Rectal smooth muscle tissue (tissue), 1 donor: ENCODE results near the gene KCNJ6.
"Not testable (repeated sequence)": the region's sequence is repeated elsewhere in the genome, so short reads cannot be mapped to it uniquely, and the experiment has no call there.

Experiments used
- H3K27ac ChIP-seq: one replicate; pipeline ENCODE4 v1.7.0; 2013; ENCODE audit warnings: low read depth, low read length, inconsistent platforms
- H3K27me3 ChIP-seq: one replicate; pipeline ENCODE4 v1.7.0; 2013; ENCODE audit warnings: low read length; ENCODE audit not compliant: control insufficient read depth, insufficient read depth
- H3K36me3 ChIP-seq: one replicate; pipeline ENCODE4 v1.7.0; 2013; ENCODE audit warnings: low read length; ENCODE audit not compliant: control insufficient read depth, insufficient read depth
- H3K4me1 ChIP-seq: one replicate; pipeline ENCODE4 v1.7.0; 2013; ENCODE audit warnings: low read length; ENCODE audit not compliant: control insufficient read depth, insufficient read depth
- H3K4me3 ChIP-seq: one replicate; pipeline ENCODE4 v1.7.0; 2013; ENCODE audit warnings: low read length
- H3K9ac ChIP-seq: one replicate; pipeline ENCODE4 v1.7.0; 2013; ENCODE audit warnings: low read length

KCNJ6 gene

GRCh38 chr21:37927711-37928110 lies 11.5 kb upstream of the KCNJ6 start:
- no peaks in the 10 kb centered on the region for H3K36me3 ChIP-seq
- no peak overlapping the region for H3K9ac ChIP-seq
- H3K4me3 ChIP-seq: no peak overlapping the region
- H3K27ac ChIP-seq: no peak overlapping the region
- H3K4me1 ChIP-seq: no peaks in the 10 kb centered on the region
- H3K27me3 ChIP-seq: no peaks in the 10 kb centered on the region

GRCh38 chr21:37921091-37921490 lies 4.8 kb upstream of the KCNJ6 start:
- H3K36me3 ChIP-seq: no peaks in the 10 kb centered on the region
- H3K27ac ChIP-seq: no peak overlapping the region
- no peaks in the 10 kb centered on the region for H3K4me1 ChIP-seq
- H3K4me3 ChIP-seq: no peak overlapping the region
- H3K27me3 ChIP-seq: peaks cover 9% of the 10 kb centered on the region
- H3K9ac ChIP-seq: no peak overlapping the region

- not testable (repeated sequence) for H3K4me3 ChIP-seq, H3K27ac ChIP-seq, H3K36me3 ChIP-seq, H3K9ac ChIP-seq, H3K4me1 ChIP-seq
- H3K27me3 ChIP-seq: peaks cover 16% of the 10 kb centered on the region
These were observed 4.0 kb upstream of the KCNJ6 start for GRCh38 chr21:37920302-37920701.

GRCh38 chr21:37917612-37918011 lies 1.4 kb upstream of the KCNJ6 start:
- Histone ChIP-seq H3K36me3 (no peaks in the 10 kb centered on the region), H3K27ac (no peak overlapping the region), H3K9ac (no peak overlapping the region), H3K27me3 (peaks cover 29% of the 10 kb centered on the region), H3K4me3 (no peak overlapping the region), H3K4me1 (no peaks in the 10 kb centered on the region)

GRCh38 chr21:37915941-37916309 lies 332 bp downstream of the KCNJ6 start:
- Histone ChIP-seq H3K9ac (no peak overlapping the region), H3K36me3 (no peaks in the 10 kb centered on the region), H3K27ac (no peak overlapping the region), H3K27me3 (peaks cover 29% of the 10 kb centered on the region), H3K4me3 (no peak overlapping the region), H3K4me1 (no peaks in the 10 kb centered on the region)

- H3K4me3 ChIP-seq: no peak overlapping the region
- H3K36me3 ChIP-seq: no peaks in the 10 kb centered on the region
- H3K27ac ChIP-seq: no peak overlapping the region
- H3K4me1 ChIP-seq: no peaks in the 10 kb centered on the region
- peaks cover 29% of the 10 kb centered on the region for H3K27me3 ChIP-seq
- no peak overlapping the region for H3K9ac ChIP-seq
These were observed 753 bp downstream of the KCNJ6 start for GRCh38 chr21:37915497-37915911.

- no peaks in the 10 kb centered on the region for H3K36me3 ChIP-seq
- no peak overlapping the region for H3K4me3 ChIP-seq
- H3K9ac ChIP-seq: no peak overlapping the region
- H3K27ac ChIP-seq: no peak overlapping the region
- H3K27me3 ChIP-seq: peaks cover 29% of the 10 kb centered on the region
- no peaks in the 10 kb centered on the region for H3K4me1 ChIP-seq
These were observed 3.6 kb downstream of the KCNJ6 start for GRCh38 chr21:37912616-37913015.

- Histone ChIP-seq H3K36me3 (no peaks in the 10 kb centered on the region), H3K27ac (no peak overlapping the region), H3K4me1 (no peaks in the 10 kb centered on the region), H3K9ac (no peak overlapping the region), H3K4me3 (no peak overlapping the region), H3K27me3 (peaks cover 10% of the 10 kb centered on the region)
These were observed 6.3 kb downstream of the KCNJ6 start for GRCh38 chr21:37909936-37910335.

GRCh38 chr21:37908691-37909090 lies 7.6 kb downstream of the KCNJ6 start:
- Histone ChIP-seq H3K4me1 (no peaks in the 10 kb centered on the region), H3K27ac (no peak overlapping the region), H3K36me3 (no peaks in the 10 kb centered on the region), H3K27me3 (peaks cover under 1% of the 10 kb centered on the region), H3K4me3 (no peak overlapping the region), H3K9ac (no peak overlapping the region)

GRCh38 chr21:37907076-37907475 lies 9.2 kb downstream of the KCNJ6 start:
- Histone ChIP-seq H3K9ac (no peak overlapping the region), H3K27ac (no peak overlapping the region), H3K36me3 (no peaks in the 10 kb centered on the region)

GRCh38 chr21:37905291-37905690 lies 11.0 kb downstream of the KCNJ6 start:
- no peaks in the 10 kb centered on the region for H3K4me1 ChIP-seq
- H3K4me3 ChIP-seq: no peak overlapping the region
- H3K9ac ChIP-seq: no peak overlapping the region

More at GRCh38 chr21:37907076-37907475, 9.2 kb downstream of the KCNJ6 start:
- no peaks in the 10 kb centered on the region for H3K4me1 ChIP-seq
- no peaks in the 10 kb centered on the region for H3K27me3 ChIP-seq
- no peak overlapping the region for H3K4me3 ChIP-seq

GRCh38 chr21:37904856-37905255 lies 11.4 kb downstream of the KCNJ6 start:
- Histone ChIP-seq H3K4me3 (no peak overlapping the region), H3K4me1 (no peaks in the 10 kb centered on the region), H3K36me3 (no peaks in the 10 kb centered on the region), H3K27me3 (peaks cover 3% of the 10 kb centered on the region), H3K27ac (no peak overlapping the region), H3K9ac (no peak overlapping the region)

More at GRCh38 chr21:37905291-37905690, 11.0 kb downstream of the KCNJ6 start:
- H3K27me3 ChIP-seq: peaks cover 3% of the 10 kb centered on the region
- H3K27ac ChIP-seq: no peak overlapping the region
- no peaks in the 10 kb centered on the region for H3K36me3 ChIP-seq

GRCh38 chr21:37903396-37903795 lies 12.9 kb downstream of the KCNJ6 start:
- H3K27ac ChIP-seq: no peak overlapping the region
- H3K36me3 ChIP-seq: no peaks in the 10 kb centered on the region
- H3K4me1 ChIP-seq: no peaks in the 10 kb centered on the region
- H3K4me3 ChIP-seq: no peak overlapping the region
- peaks cover 3% of the 10 kb centered on the region for H3K27me3 ChIP-seq
- H3K9ac ChIP-seq: no peak overlapping the region
